HG03439 (cell line): ENCODE measurements around the gene NSRP1.
A peak's percentile ranks its signal among the peaks of the same experiment; 100 is the strongest.
"Not testable (repeated sequence)": the region's sequence is repeated elsewhere in the genome, so short reads cannot be mapped to it uniquely, and the experiment has no call there.

Source experiments
- ATAC-seq: cut with Tn5 transposase; IDR thresholded peaks from one replicate; pipeline ENCODE4 v1.9.1; 2021; ENCODE audit warnings: mild to moderate bottlenecking, moderate library complexity; ENCODE audit not compliant: unreplicated experiment

Gene NSRP1, protein sequence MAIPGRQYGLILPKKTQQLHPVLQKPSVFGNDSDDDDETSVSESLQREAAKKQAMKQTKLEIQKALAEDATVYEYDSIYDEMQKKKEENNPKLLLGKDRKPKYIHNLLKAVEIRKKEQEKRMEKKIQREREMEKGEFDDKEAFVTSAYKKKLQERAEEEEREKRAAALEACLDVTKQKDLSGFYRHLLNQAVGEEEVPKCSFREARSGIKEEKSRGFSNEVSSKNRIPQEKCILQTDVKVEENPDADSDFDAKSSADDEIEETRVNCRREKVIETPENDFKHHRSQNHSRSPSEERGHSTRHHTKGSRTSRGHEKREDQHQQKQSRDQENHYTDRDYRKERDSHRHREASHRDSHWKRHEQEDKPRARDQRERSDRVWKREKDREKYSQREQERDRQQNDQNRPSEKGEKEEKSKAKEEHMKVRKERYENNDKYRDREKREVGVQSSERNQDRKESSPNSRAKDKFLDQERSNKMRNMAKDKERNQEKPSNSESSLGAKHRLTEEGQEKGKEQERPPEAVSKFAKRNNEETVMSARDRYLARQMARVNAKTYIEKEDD

DNA sequence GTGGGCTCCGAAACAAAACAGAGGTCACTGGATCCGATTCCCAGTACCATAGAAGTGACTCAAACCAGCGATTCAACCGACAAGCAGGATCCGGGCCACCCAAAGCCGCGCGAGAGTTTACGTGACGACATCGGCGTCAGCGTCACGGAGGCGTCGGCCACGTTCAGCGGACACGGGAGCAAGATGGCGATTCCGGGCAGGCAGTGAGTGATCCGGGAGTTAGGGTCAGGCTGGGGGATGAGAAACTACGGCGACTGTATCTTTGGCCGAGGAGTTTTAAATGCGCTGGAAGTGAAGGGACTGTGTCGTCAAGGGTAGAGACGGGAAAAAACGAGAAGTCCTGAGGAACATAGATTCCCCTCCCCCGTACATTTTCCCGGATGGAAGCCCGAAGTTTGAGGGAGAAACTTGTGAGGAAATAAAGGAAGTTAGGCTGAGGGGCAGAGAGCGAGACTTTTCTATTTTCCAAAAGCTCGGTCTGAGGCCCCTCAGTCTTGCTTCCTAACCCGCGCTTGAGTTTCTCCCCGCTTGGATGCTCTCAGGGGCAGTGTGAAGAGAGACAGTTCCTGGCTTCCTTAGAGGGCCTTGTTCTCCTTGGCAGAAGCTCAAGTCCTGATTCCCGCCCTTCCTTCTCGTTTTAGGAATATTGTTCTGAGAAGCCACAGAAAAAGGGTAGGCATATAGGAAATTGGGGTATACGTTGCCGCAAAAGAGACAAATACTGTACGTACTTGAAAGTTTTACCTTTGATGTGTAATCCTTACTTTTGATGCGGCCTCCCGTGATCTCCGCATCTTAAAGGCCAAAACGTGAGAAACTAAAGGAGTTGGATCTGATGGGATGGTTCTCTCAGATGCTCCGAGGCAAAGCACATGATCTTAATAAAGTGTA lies at the start of gene NSRP1:
Gene NSRP1 (plus strand): TSS at position 156 of the 891 bp plus-strand sequence. CDS start 28 bp downstream, at position 184.
- peak; percentile 58 for ATAC-seq

DNA sequence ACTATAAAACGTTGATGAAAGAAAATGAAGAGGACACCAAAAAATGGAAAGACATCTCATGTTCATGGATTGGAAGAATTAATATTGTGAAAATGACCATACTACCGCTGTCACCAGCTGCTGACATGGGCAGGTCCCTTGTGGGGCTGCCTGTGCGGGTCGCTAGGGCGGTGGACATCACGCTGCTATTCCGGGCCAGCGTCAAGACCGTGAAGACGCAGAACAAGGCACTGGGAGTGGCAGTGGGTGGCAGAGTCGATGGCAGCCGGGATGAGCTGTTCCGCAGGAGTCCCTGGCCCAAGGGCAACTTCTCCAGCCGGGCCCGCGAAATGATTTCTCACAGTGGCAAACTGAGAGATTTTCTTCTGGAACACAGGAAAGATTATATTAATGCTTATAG lies 48.2 kb upstream of the NSRP1 start:
- ATAC-seq, result no peak

DNA sequence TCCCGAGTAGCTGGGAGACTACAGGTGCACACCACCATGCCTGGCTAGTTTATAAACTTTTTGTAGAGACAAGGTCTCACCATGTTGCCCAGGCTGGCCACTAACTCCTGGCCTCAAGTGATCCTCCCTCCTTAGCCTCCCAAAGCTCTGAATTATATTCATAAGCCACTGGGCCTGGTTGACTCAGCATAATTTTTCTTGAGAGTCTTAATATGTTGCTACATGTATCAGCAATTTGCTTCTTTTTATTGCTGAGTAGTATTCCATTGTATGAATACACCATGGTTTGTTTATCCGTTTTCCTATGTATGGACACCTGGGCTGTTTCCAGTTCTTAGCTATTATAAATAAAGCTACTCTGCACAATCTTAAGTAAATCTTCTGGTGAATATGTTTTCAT lies 42.4 kb upstream of the NSRP1 start:
- no peak for ATAC-seq

DNA sequence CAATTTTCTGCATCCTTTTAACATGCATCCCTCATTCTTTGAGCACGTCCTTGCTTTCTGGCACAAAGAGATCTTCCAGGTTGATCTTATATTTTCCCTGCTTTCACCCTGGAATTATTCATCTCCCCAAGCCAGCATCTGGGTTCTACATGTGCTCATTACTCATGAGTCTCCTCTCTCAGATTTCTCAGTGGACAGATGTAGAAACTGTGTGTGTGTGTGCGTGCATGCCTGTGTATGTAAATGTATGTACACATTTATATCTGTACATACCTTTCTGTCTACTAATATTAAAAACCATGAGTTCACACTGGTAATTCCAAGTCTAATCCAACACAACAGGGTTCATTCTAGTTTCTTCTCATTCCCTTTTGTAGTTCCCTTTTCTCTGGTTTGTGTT lies 41.9 kb upstream of the NSRP1 start:
- ATAC-seq, result no peak

DNA sequence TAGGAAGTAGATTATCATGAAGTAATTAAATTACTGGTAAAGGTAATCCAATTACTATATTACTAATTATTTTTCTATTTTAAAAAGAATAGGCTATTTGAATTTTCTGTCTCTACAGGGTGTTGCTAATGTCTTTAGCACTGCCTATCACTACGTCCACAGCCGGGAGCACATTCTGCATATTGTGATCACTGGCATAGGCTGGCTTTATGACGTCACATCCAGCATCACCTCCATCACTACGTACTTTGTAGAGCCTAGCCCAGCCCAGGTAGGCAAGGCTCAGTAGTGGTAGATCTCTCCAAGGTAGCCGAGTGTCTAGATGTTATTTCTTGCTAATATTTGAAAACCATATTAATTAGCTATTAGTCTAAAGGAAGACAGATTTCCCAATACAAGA lies 33.8 kb upstream of the NSRP1 start:
- ATAC-seq, result no peak

DNA sequence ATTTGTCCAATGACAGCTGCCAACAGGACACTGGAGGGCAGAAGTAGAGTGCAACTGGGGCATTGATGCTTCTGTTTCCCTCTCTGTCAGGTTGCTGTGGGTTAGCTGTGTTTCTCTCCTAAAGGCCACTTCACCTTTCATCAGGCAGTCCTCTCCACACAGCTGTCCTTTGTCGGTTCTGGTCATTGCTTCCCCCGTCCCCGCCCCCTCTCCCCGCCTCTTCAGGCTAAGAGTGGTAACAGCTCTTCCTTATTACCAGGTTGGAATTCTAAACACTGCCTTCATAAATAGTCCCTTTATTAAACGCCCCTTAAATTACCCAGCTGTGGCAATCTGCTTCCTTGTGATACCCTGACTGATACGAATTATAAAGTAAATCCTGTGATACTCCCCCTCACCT lies 31.8 kb upstream of the NSRP1 start:
- ATAC-seq, result no peak

DNA sequence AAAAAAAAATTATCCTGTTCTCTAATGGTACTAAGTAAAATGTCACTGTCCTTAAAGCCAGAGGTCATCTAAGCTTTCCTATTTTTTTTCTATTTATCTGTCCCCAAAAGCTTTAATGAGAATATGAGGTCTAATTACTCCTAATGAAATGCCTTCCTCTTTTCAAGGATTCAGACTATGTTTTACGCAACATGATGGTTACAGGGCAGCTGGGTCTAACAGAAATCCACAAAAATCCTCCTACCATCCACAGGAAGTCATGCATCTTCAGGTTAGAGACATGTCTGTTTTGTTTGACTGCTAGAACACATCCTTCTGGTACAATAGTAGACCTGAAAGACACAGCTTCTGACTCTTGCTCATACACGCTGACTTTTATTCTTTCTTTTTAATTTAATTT lies 29.7 kb upstream of the NSRP1 start:
- ATAC-seq, result no peak

DNA sequence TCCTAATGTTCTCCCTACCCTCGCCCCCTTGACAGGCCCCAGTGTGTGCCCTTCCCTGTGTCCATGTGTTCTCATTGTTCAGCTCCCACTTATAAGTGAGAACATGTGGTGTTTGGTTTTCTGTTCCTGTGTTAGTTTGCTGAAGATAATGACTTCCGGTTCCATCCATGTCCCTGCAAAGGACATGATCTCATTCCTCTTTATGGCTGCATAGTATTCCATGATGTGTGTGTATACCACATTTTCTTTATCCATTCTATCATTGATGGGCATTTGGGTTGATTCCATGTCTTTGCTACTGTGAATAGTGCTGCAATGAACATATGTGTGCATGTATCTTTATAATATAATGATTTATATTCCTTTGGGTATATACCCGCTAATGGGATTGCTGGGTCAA lies 29.2 kb upstream of the NSRP1 start:
- not testable (repeated sequence) for ATAC-seq

DNA sequence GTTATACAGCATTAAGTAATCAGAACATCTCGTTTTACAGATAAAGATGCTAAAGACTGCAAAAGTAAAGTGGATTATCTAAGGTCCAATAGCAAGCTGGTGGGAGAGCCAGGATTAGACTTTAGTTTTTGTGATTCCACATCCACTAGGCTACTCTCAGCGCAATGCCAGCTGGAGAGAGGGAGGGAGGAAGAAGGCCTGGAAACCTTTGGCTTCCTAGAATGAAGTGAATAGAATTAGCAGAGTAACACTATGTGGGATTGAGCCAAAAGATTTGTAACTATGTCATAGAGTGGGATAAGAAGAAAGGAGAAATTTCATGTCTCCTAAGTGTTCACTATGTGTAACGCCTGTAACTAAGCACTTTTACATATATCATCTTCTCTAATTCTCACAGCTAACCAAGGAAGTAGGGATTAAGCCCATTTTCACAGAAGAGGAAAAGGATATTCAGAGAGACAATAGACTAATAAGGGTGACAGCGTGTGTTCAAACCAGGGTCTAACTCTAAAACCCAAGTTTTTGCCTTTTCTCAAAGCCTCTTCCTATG lies 25.4 kb upstream of the NSRP1 start:
- ATAC-seq, result no peak

DNA sequence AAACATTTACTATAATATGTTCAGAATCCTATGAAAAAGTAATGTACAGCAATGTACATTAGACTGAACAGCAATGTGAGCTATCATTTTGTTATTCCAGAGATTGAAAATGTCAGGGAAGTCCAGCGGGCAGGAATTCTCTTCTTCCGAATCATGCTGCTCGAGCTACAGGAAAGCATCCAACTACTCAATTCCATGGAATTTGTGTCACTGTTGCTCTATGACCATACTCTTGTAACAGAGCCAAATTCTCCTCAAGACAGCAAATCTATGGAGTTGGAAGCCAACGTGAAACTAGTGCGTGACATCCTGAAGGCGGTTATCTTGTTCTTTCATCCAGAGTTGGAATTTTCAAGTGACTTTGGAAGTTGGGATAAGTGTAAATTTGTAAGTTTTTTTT lies 24.8 kb upstream of the NSRP1 start:
- ATAC-seq, result no peak

DNA sequence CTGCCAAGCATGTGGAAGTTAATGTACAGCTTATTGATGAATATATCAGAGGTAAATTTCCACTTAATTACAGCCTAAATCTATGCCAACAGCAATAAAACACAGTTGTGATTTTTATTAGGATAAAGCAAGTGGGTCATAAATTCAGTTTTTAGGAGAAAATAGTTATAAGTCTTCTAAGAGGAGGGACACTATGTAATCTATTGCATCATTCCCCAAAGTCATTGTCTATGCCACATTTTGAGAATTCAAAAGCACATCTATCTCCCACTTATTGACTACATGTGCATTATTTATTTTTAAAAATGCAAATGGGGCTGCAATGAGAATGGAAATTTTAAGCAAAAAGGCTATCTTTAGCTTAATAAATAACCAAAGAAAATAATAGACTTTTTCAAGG lies 23.7 kb upstream of the NSRP1 start:
- no peak for ATAC-seq

DNA sequence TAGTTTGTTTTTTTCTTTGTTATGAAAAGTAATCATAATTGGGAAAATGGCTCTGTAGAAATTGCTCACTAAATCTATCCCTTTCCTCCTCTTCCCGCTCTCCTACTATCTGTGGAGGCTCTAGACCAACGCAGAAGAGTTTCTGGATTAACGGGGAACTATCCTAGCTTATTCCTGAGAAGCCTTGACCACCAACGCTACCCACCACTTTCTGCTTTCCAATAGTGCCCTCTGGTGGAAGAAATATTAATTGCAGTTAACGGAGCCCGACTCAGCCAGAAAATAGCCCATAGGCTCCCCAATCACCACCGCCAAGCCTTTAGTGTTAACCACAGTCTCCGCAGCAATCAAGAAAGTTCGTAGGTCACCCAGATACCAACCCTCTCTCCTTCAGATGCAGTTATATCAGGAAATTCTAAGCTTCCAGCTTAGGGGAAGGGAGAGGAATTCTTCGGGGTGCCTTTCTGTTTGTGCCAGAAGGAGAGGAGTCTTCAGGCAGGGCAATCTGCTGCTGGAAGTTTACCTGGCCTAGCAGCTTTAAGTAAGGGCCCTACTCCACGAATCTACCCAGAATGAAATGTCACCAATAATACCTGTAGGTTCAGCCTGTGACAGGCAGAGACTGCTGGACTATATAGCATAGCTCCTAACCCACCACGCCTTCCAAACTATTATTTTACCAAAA lies 23.0 kb upstream of the NSRP1 start:
- ATAC-seq, result no peak

DNA sequence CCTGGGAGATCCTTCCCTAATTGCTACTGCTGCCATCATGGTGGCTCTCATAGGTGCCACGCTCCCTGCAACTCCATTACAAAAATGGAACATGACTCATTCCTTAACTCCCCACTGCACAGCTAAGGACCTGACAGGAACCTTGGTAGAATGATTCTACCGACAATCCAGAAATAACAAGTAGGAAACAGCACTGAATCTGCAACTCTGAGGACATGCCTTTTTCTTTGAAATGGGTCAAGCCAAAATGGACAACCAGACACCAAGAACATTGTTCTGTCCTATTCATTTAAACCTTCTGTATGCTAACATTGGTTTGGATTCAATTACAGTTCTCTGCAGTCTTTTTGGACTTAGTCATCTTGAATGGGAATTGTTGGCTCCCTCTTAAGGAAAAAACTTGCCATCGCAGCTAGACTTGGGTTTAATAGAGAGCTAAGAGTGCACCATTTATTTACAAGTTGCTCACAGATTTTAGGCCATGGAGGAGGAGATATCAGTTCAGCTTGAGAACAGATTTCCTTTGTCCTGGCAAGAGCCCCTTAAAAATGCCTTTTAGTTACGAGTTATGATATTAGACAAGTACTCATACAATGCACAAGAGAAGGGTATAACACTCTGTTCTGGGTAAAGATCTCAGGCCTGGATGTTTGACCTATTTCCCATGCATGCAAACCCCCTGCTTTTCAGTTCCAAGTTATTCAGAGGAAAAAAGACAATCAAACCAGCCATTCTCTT lies 20.9 kb upstream of the NSRP1 start:
- no peak for ATAC-seq

DNA sequence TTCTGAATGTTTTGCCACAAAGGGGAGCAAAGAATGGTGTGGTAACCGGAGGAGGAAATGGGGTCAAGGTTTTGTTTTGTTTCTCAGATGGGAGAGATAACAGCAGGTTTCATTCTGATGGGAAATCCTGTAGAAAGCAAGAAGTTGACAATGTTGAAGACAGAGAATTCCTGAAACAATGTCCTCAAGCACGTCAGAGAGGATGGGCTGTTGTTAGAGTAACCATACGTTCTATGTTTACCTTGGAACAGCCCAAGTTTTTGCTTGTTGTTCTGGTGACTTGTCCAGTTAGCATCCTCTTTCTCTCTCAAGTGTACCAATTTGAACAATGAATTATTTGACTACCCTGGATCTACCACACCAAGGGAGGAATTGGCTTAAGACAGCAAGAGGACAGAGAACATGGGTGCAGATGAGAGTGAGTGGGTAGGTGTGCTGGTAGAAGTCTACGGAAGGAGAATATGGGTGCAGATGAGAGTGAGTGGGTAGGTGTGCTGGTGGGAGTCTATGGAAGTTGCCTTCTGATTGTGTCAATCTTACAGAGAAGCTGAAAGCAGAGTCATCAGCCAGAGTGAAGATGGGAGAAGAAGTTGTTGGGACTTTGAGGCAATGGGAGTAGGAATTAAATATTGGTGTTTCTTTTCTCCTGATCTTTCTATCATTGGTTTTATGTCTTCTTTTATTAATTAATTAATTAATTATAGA lies 14.8 kb upstream of the NSRP1 start:
- no peak for ATAC-seq

DNA sequence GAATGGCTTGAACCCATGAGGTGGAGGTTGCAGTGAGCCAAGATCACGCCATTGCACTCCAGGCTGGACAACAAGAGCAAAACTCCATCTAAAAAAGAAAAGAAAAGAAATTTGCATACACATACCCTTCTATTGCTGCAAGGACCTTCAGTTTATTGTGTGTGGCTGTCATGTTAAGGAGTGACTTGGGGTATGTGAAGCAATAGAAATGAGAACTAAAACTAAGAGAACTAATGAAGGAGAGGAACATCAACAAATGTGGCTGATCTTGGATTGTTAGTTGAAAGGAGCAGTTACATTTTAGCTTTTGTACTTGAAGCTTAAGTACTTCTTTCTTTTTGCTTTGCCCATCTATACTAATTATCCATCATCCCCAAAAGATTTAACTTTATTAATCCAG lies 12.7 kb upstream of the NSRP1 start:
- ATAC-seq, result no peak

DNA sequence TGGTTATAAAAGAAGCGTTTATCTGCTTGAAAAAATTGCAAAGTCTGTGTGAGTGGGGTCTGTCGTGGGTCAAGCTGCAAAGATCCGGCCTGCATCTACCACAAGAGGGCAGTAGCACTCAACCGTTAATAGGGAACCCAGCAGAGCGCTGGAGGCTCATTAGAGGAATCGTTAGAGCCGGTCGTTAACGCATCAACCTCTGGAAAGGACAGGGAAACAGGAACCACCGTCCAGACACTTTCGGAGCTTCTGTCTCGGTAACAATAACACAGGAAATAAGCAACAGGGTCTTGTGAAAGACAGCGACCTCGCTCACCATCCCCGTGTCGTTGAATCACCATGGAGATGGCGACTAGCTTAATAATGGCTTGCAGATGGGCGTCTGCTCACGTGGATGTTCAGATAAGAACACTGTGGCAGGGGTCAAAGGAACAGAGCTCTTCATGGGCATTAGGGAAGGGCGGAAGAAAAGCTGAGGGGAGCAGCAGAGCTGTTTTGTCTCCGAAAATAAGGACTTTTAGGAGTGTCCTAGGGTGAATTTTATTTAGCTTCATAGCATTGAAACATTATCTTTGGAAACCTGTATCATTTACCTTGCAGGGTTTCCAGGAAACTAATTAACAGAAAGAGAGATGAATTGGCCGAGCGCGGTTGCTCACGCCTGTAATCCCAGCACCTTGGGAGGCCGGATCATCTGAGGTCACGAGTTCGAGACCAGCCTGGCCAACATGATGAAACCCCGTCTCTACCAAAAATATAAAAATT lies 11.9 kb upstream of the NSRP1 start:
- no peak for ATAC-seq

DNA sequence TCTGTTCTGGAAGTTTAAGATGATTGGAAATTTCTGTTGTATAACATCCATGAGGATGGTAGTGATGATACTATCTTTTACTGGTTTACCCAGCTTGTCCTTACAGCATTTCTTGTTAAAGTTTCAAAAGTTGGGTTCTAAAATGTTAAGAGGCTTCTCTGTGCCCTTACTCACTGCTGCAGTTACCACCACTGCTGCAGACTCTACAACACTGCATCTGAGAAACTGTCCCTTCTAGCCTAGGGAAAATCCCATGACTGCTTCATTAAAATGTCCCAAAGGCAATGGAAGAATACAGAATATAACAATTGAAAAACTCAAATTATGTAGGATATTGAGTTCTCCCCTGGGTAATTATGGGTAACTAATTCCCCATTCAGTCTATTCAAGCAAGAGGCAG lies 3.8 kb upstream of the NSRP1 start:
- no peak for ATAC-seq

DNA sequence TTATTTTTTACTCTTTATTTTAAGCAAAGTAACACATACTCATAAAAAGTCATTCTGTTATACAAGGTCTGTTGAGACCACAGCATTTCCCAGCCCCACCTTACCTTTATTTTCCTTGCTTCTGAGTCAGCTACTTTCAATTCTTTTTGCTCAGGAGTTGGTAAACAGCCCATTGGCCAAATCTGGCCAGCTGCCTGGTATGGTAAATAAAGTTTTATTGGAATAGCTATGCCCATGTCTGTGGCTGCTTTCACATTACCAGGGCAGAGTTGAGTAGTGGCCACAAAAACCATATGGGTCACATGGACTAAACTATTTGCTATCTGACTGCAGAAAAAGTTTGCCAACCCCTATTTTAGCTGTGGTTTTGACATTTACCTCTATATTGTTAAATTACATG lies 3.4 kb upstream of the NSRP1 start:
- no peak for ATAC-seq

DNA sequence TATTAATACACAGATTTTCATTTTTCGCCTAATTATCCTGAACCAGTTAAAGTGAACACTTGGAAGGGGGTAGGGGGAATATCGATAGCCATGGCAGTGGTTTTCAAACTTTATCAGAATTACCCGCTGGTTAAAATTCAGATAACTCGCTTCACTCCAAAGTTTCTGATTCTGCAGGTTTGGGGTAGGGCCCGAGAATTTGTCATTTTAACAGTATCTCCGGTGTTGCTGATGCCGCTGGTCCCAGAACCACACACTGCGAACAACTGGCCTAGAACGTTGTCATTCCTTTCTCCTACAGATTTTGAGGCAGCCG lies 313 bp upstream of the NSRP1 start:
- ATAC-seq, result no peak
